Measurements from ENCODE around the gene GMPR2.

GMPR2 gene

DNA sequence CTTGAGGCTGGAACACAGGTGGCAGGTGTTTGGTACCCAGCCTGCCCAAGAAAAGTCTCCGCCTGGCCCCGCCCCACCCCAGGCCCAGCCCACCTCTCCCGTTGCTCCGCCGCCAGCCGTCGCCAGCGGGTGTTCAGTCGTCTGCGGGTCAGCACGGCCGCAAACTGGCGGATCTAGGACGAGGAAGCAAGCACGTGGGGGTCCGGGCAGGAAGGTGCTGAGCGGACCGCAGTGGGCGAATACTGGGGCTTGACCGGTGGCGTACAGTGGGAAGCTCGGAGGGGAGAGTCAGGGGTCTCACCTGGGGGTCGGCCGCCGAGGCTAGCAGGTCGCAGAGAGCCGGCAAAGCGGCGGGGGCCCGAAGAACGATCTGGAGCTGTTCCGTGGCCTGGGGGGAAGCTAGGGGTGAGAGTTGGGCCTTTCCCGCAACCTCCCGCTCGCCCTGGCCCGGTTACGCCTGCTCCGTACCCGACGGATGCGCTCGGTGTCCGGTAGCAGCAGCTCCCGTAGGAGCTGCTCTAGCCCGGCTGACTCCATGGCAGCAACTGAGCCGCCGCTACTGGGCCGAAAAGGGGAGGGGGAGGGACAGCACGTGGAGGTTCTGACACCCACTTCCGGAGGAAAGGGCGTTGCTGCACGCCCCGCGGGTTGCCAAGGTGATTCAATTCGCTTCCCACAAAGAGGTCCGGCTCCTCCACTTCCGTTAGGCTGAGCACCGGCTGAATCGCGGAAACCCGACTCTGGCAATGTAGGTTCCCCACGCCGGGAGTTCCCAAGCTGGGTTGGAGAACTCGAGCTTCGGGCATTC is 44.3 kb upstream of the GMPR2 start, which contains the start of gene IPO4:
Gene IPO4, minus strand, starts transcription at position 566 of the 808 bp plus-strand sequence. Its CDS starts 29 bp downstream, at position 537.
- TF ChIP-seq, protein P1, sequence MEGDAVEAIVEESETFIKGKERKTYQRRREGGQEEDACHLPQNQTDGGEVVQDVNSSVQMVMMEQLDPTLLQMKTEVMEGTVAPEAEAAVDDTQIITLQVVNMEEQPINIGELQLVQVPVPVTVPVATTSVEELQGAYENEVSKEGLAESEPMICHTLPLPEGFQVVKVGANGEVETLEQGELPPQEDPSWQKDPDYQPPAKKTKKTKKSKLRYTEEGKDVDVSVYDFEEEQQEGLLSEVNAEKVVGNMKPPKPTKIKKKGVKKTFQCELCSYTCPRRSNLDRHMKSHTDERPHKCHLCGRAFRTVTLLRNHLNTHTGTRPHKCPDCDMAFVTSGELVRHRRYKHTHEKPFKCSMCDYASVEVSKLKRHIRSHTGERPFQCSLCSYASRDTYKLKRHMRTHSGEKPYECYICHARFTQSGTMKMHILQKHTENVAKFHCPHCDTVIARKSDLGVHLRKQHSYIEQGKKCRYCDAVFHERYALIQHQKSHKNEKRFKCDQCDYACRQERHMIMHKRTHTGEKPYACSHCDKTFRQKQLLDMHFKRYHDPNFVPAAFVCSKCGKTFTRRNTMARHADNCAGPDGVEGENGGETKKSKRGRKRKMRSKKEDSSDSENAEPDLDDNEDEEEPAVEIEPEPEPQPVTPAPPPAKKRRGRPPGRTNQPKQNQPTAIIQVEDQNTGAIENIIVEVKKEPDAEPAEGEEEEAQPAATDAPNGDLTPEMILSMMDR (IDR thresholded peaks at IDR 0.05; ENCODE audit: insufficient read depth, low read length, poor library complexity, severe bottlenecking) = no peak
- no peak for TF ChIP-seq EZH2phosphoT487 (conservative IDR thresholded peaks at IDR 0.05; ENCODE audit: low read length)
- H4K20me1 ChIP-seq (ENCODE audit: low read depth, low read length) = no peaks in the 10 kb centered on the region
- H3K36me3 ChIP-seq (ENCODE audit: low read length) = no peaks in the 10 kb centered on the region
- no peaks in the 10 kb centered on the region for H3K27me3 ChIP-seq (ENCODE audit: low read length)
- H3K79me2 ChIP-seq (ENCODE audit: insufficient read depth, low read length) = no peaks in the 10 kb centered on the region
- no peaks in the 10 kb centered on the region for H3K9me2 ChIP-seq (replicated peaks; ENCODE audit: insufficient read depth, low read length)
- H3K9me3 ChIP-seq (ENCODE audit: insufficient read depth, low read length) = no peaks in the 10 kb centered on the region
- peaks cover 14% of the 10 kb centered on the region for H3F3A ChIP-seq (ENCODE audit: insufficient read depth)
- H3K4me3 ChIP-seq (ENCODE audit: insufficient read depth, low read length, poor library complexity, severe bottlenecking) = peak within 1 kb of the TSS; percentile 81
- peak within 1 kb of the TSS; percentile 56 for H2AFZ ChIP-seq (ENCODE audit: low read depth, low read length, severe bottlenecking)
- peak within 1 kb of the TSS; percentile 63 for H3K27ac ChIP-seq (ENCODE audit: low read depth, low read length)
- peak within 1 kb of the TSS; percentile 71 for H3K4me2 ChIP-seq (ENCODE audit: low read depth, low read length, poor library complexity, severe bottlenecking)
- peak within 1 kb of the TSS; percentile 72 for H3K9ac ChIP-seq (ENCODE audit: low read length)

DNA sequence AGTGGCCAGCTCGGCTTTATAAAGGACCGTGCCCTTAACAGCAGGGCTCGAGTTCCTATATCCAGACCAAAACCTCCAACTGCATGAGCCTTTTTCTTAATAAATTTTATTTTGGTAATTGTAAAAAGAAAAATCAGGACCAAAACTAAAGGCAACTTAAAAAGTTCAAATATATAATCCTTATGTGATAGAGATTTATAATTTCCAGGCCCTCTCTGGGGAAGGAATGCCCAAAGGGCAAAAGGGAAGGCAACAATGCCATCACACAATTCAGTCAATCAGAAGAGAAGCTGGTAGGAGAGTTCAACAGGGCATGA is 43.7 kb upstream of the GMPR2 start:
- TF ChIP-seq, protein P1 (IDR thresholded peaks at IDR 0.05; ENCODE audit: insufficient read depth, low read length, poor library complexity, severe bottlenecking) = no peak
- TF ChIP-seq EZH2phosphoT487 (conservative IDR thresholded peaks at IDR 0.05; ENCODE audit: low read length) = no peak
- Histone ChIP-seq H3K27me3 (ENCODE audit: low read length) (no peaks in the 10 kb centered on the region), H3K27ac (ENCODE audit: low read depth, low read length) (peak overlapping the region; percentile 63), H4K20me1 (ENCODE audit: low read depth, low read length) (no peaks in the 10 kb centered on the region), H3K4me3 (ENCODE audit: insufficient read depth, low read length, poor library complexity, severe bottlenecking) (peak overlapping the region; percentile 81), H3K79me2 (ENCODE audit: insufficient read depth, low read length) (peaks cover under 1% of the 10 kb centered on the region; the same call in 1 of the 2 replicates), H3K9ac (ENCODE audit: low read length) (peak overlapping the region; percentile 72), H2AFZ (ENCODE audit: low read depth, low read length, severe bottlenecking) (peak overlapping the region; percentile 56), H3K9me2 (replicated peaks; ENCODE audit: insufficient read depth, low read length) (no peaks in the 10 kb centered on the region), H3K4me2 (ENCODE audit: low read depth, low read length, poor library complexity, severe bottlenecking) (peak overlapping the region; percentile 71), H3F3A (ENCODE audit: insufficient read depth) (peaks cover 14% of the 10 kb centered on the region), H3K9me3 (ENCODE audit: insufficient read depth, low read length) (no peaks in the 10 kb centered on the region), H3K36me3 (ENCODE audit: low read length) (no peaks in the 10 kb centered on the region)

DNA sequence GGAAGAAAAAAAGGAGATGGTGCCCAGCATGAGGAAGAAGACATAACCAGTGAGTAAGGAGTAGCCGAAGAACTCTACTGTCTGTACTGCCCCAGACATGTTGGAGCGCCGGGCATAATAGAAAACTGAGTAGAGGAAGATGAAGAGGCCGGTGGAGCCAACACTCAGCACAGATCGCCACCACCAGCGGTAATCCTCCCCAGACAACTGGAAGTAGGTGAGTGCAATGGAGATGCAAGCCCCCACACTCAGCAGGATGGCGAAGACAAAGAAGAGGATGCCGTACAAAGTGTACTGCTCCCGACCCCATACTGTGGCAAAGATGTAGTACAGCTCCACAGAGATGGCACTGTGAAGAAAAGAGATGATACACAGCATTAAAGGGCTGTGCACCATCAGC is 43.3 kb upstream of the GMPR2 start:
- H3K27me3 ChIP-seq (ENCODE audit: low read length) = no peaks in the 10 kb centered on the region
- peak overlapping the region; percentile 63 for H3K27ac ChIP-seq (ENCODE audit: low read depth, low read length)
- no peak for TF ChIP-seq EZH2phosphoT487 (conservative IDR thresholded peaks at IDR 0.05; ENCODE audit: low read length)
- TF ChIP-seq, protein P1 (IDR thresholded peaks at IDR 0.05; ENCODE audit: insufficient read depth, low read length, poor library complexity, severe bottlenecking) = no peak
- no peaks in the 10 kb centered on the region for H3K9me2 ChIP-seq (replicated peaks; ENCODE audit: insufficient read depth, low read length)
- H3K9me3 ChIP-seq (ENCODE audit: insufficient read depth, low read length) = no peaks in the 10 kb centered on the region
- H4K20me1 ChIP-seq (ENCODE audit: low read depth, low read length) = no peaks in the 10 kb centered on the region
- peaks cover 5% of the 10 kb centered on the region; the same call in 1 of the 2 replicates for H3K79me2 ChIP-seq (ENCODE audit: insufficient read depth, low read length)
- H3K36me3 ChIP-seq (ENCODE audit: low read length) = no peaks in the 10 kb centered on the region
- peaks cover 14% of the 10 kb centered on the region for H3F3A ChIP-seq (ENCODE audit: insufficient read depth)
- no peak overlapping the region for H3K4me3 ChIP-seq (ENCODE audit: insufficient read depth, low read length, poor library complexity, severe bottlenecking)
- peak overlapping the region; percentile 71 for H3K4me2 ChIP-seq (ENCODE audit: low read depth, low read length, poor library complexity, severe bottlenecking)
- peak overlapping the region; percentile 56 for H2AFZ ChIP-seq (ENCODE audit: low read depth, low read length, severe bottlenecking)
- peak overlapping the region; percentile 72 for H3K9ac ChIP-seq (ENCODE audit: low read length)
